GM12865 (cell line): Measurements from ENCODE around the gene TMEM79.

Source experiments
- DNase-seq: peaks from one replicate; pipeline ENCODE4 v3.0.0; 2010; ENCODE audit warnings: low read depth
- H3K4me3 ChIP-seq: 2 replicates; pipeline ENCODE4 v1.5.1; 2011; ENCODE audit warnings: mild to moderate bottlenecking, low read depth, low read length, control low read depth
- TF ChIP-seq, protein P1 (sequence below): IDR thresholded peaks from 2 replicates; pipeline ENCODE4 v1.5.1; 2011; ENCODE audit warnings: low read length, control low read depth, low read depth, inconsistent platforms; ENCODE audit not compliant: insufficient read depth; ENCODE audit errors: missing control alignments

TMEM79 gene

DNA sequence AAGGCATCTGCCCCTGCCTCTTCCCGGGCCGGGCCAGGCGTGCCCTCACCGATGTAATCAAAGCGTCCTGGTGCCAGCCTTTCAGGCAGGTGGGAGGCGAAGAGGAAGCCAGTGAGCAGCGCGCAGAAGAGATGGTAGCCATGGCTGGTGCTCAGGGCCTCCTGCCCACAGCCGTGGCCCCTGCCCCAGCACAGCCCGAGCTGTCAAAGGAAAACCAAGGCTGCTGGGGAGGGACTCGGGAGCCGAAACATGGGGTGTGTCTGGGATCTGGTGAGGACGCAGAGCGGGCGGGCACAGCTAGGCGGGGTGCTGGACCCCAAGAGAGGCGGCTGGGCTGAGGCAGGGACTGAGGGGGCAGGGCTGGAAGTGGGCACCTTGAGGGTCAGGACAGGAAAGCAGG is 39.4 kb upstream of the TMEM79 start:
- TF ChIP-seq, protein P1, sequence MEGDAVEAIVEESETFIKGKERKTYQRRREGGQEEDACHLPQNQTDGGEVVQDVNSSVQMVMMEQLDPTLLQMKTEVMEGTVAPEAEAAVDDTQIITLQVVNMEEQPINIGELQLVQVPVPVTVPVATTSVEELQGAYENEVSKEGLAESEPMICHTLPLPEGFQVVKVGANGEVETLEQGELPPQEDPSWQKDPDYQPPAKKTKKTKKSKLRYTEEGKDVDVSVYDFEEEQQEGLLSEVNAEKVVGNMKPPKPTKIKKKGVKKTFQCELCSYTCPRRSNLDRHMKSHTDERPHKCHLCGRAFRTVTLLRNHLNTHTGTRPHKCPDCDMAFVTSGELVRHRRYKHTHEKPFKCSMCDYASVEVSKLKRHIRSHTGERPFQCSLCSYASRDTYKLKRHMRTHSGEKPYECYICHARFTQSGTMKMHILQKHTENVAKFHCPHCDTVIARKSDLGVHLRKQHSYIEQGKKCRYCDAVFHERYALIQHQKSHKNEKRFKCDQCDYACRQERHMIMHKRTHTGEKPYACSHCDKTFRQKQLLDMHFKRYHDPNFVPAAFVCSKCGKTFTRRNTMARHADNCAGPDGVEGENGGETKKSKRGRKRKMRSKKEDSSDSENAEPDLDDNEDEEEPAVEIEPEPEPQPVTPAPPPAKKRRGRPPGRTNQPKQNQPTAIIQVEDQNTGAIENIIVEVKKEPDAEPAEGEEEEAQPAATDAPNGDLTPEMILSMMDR, result no peak
- no peak for DNase-seq
- H3K4me3 ChIP-seq, result peak overlapping the region; percentile 78

DNA sequence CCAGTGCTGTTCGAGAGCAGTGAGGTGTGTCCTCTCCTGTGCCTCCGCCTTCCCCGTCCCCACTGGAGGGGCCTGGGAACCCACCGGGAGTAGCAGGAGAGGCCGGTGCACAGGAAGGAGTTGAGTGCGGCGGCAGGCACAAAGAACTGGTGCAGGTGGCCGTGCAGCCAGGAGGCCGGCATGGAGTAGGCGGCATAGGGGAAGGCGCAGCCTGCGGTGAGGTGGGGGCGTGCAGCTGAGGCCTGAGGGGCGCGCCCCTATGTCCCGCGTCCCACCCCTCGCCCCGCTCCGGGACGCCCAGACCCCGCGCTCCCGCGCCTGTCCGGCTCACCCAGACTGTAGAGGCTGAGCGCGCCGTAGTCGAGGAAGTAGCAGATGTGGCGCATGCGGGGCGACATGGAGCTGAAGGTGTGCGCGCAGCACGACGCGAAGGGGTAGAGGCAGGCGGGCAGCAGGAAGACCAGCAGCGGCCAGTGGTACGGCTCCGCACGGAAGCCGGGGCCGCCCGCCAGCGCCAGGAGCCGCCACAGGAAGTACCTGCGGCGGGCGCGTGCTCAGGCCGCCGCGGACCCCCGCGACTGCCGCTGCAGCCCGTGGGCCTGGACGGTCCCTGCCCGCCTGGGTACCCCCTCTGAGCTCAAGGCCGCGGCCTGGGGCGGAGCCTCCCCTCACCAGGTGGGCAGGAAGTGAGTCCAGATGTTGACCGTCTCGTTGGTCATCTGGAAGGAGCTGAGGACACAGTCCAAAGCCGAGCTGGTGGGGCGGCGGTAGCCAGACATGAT is 38.5 kb upstream of the TMEM79 start:
- TF ChIP-seq, protein P1, result no peak
- peak overlapping the region; percentile 78 for H3K4me3 ChIP-seq
- peak; percentile 75 for DNase-seq

DNA sequence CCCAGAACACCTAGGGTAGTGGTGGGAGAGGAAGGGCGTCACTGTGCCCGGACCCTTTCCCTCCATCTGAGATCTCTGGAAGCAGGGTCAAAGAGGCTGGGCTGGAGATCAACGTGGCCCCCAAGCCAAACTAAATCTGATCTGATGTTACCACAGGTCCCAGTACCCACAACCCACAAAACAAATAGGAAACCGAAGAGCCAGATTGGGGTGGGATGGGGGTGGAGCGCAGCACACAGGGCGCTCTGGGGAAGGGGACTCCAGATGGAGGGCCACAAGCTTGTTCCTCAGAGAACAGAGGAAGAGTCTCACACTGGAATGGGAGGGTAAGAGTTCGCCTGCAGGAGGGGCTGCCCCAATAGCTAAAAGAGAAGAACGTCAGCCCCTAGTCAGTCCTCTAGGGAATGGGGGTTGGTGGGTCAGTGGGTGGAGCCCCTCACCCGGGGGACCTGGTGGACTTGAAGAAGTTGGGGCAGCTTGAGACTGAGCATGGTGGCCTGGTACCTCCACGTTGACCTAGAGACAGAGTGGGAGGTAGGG is 37.8 kb upstream of the TMEM79 start:
- peak overlapping the region; percentile 78 for H3K4me3 ChIP-seq
- TF ChIP-seq, protein P1, result no peak
- no peak for DNase-seq

DNA sequence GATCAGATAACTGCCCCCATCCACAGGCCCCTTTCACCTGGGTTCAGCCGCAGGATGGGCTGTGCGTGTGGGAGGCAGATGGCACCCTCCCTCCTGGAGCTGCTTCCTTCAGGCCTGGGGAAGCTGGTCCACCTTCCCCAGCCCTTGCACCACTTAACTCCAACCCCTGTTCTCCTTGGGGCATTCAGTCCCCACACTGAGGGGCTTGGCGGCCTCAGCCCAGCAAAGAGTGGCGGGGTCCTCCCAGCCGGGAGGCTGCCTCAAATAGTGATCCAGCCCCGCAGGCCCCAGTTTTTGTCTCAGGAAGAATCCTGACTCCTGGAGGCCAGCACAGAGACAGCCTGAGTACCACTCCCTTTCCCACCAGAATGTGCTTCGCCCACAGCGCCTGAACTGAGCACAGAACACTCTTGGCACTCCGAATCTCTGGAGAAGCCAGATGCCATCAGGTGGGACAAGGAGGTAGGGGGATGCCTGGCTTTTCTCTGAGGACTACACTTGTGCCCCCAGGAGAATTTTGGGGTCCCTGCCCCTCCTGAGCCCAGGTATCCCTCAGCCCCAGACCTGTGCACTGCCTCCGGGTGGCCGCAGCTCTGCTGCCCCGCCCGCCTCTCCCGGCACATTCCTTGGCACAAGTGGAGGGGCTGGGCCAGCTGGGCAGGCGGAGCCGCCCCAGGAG is 37.2 kb upstream of the TMEM79 start:
- TF ChIP-seq, protein P1, result no peak
- no peak for DNase-seq
- H3K4me3 ChIP-seq, result no peak overlapping the region

DNA sequence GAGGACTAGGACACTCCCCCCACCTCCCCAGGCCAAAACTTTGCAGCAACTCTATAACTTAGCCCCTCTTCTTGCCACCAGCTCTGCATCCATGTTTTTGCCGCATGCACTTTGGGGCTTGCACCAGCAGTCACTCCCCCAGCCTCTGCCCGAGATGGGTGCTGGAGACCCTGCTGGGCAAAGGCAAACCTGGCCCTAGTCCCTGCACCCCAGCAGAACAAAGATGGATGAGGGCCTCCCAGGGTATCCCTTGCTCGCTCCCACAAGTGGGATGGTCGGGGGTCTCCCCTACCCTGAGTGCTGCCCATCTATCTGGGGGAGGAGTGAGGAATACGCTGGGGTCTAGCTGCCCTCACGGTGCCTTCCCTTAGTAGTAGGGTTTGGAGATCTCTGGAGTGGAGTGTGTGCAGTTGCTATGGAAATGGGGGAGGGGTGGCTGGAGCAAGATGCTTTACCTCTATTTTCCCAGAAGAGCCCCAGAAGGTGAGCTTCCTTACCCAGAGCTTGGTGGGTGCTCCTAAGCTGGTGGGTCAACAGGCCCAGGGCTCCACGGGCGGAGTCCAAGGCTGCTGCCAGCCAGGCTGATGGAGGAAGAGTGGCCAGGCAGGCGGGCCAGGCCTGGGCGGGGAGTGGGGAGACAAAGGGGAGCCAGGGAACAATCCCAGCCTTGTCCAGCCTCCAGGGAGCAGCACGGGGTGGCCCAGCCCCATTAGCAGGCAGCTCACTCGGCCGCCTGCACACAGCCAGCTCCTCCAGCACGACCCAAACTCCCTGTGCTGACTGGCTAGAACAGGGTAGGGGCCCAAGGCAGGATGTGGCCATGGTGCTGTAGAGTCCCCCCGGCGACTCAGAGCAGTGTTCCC is 36.4 kb upstream of the TMEM79 start, which contains the start of gene PAQR6:
Gene PAQR6, minus strand, starts transcription at position 597 of the 863 bp plus-strand sequence. CDS start 1,325 bp downstream, outside the sequence.
- H3K4me3 ChIP-seq, result no peak within 1 kb of the TSS
- DNase-seq, result no peak
- TF ChIP-seq, protein P1, result no peak

DNA sequence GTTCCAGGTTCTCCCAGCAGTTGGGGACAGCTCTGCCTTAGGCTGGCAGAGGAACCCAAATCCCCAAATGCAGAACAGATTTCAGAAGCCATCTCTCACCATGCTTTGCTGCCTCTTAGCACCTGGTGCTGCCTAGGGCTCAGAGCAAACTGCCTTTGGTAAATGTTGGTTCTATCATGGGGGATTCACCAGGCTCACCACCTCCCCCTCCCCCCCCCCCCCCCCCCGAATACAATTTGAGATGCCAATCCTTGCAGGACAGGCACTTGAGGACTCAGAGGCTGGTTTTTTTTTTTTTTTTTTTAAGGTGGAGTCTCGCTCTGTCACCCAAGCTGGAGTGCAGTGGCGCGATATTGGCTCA is 35.8 kb upstream of the TMEM79 start:
- TF ChIP-seq, protein P1, result no peak
- no peak for DNase-seq
- H3K4me3 ChIP-seq, result no peak overlapping the region
